Natural killer cell treated with Interleukin-12 subunit alpha and Interleukin-12 subunit beta and Interleukin-15 and Interleukin-18, amount 100 ng/mL, for 72 hours (primary cell): ENCODE measurements around the gene SORCS2. TPM values are rescaled to one million over a fixed set of nuclear protein-coding genes. Genes with fewer than 3 reads are reported as not detected.

ENCODE experiments used
- ATAC-seq, 2 donors: fragments of 150-1000 bp; cut with Tn5 transposase in 1 of 2; sonication (Bioruptor Pico), chemical (Tn5 transposase) in 1 of 2; 2 replicates each; pipeline ENCODE4 v1.10.0; 2021
- DNase-seq: peaks from one replicate; pipeline ENCODE4 v3.0.0; 2022; ENCODE audit warnings: low spot score
- H3K27ac Mint-ChIP-seq, 2 donors: 1 replicate in 1 of 2; 2 replicates in 1 of 2; pipeline ENCODE4 v1.8.0; 2022; ENCODE audit warnings: mixed read lengths in 2 of 2, mild to moderate bottlenecking in 1 of 2, moderate library complexity in 1 of 2
- H3K27me3 Mint-ChIP-seq, 2 donors: 1 replicate in 1 of 2; 2 replicates in 1 of 2; pipeline ENCODE4 v1.8.0; 2022; ENCODE audit warnings: mixed read lengths in 2 of 2
- H3K36me3 Mint-ChIP-seq: one replicate; pipeline ENCODE4 v1.8.0; 2022; ENCODE audit warnings: mixed read lengths
- H3K4me1 Mint-ChIP-seq, 2 donors: 1 replicate in 1 of 2; 2 replicates in 1 of 2; pipeline ENCODE4 v1.8.0; 2022; ENCODE audit warnings: low read depth in 2 of 2, mixed read lengths in 2 of 2, mild to moderate bottlenecking in 1 of 2
- H3K4me3 Mint-ChIP-seq: one replicate; pipeline ENCODE4 v1.8.0; 2022; ENCODE audit warnings: mixed read lengths
- H3K9me3 Mint-ChIP-seq: 2 replicates; pipeline ENCODE4 v1.8.0; 2022; ENCODE audit warnings: mixed read lengths
- total RNA-seq, 2 donors: library from RNA; stranded (reverse); gene quantifications; one replicate each; pipeline ENCODE4 v1.2.3, GENCODE V29; 2022

Gene SORCS2
- total RNA-seq, 2 donors from 2014 or later, result 0.17 to 0.21 TPM

DNA sequence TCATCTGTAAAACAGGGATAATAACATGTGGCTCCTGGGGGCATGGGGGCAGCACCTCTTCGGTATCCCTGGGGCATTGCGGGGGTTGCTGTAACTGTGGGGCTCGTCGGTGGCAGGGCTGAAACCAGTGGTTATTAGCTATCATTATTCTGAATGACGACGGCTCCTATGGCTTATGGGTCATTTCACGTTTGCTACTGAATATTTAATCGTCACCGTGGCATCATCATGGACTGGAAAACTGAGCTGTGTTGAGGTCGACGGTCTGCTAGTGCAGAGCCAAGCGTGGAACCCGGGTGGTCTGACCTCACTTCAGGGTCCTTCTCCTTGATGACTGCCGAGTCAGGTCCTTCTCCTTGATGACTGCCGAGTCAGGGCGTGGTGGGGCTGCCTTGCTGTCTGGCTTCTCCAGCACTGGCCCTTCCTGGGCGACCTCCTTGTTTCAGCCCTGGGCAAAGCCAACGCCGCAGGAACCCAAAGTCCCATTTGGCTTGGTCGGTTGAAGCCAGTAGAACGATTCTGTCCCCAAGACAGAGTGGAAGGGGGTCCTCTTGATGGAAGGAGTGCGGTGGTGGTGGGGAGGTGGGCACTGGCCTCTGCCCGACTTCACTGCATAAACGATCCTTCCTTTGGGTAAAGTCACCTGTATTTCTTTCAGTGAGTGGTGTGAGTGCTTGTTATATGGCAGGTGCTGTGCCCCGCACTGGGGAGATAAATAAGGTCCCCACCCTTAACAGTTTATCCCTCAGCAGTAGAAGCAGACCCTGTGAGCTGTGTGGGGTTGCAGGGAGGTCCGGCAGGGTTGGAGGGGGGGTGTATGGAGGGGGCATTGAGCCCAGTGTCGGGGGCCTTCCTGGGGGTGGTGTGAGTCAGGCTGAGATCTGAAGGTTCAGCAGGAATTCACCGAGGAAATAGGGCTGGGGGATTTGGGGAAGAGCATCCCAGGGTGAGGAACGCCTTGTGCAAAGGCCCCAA lies 201.6 kb downstream of the SORCS2 start:
- H3K27ac Mint-ChIP-seq, result no peak overlapping the region
- ATAC-seq, result no peak
- H3K4me1 Mint-ChIP-seq, result no peaks in the 10 kb centered on the region
- no peaks in the 10 kb centered on the region for H3K9me3 Mint-ChIP-seq
- H3K4me3 Mint-ChIP-seq, result no peak overlapping the region
- peak; percentile 44 for DNase-seq
- peaks cover 15 to 38% of the 10 kb centered on the region in 2 donors for H3K27me3 Mint-ChIP-seq
- H3K36me3 Mint-ChIP-seq, result no peaks in the 10 kb centered on the region

DNA sequence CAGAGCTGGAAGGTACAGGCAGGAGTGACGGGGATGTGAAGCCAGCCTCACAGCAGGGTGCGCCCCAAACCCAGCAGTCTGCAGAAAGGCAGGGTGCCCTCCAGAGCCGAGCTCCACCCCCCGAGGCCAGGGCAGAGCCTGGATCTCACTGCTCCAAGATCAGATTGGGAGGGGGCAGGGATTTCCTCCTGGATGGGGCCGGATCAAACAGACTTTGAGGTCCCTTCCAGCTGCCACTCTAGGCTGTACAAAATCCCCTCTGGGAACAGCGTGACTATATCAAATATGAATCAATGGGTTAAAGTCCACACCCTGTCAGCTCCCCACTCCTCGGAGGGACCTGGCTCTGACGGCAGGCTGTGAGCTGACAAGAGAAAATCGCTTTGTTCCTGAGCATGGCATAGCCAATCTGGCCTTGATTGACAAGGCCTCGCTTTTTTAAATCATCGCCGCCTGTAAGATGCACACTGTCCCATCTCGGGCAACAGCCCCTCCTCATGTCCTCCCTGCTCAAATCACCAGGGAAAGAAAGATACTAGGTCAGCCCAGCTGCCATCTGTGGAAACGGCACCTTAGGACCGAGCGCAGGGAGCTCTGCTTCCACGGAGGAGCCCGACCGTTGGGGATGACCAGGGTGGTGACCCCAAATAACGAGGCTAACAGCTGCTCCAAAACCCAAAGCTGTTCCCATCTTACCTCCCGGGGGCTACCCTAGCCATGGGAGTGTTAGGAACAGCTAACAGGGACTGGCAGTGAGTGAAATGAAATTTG lies 202.5 kb downstream of the SORCS2 start:
- Mint-ChIP-seq H3K36me3 (no peaks in the 10 kb centered on the region), H3K4me3 (no peak overlapping the region), H3K27me3 (peaks cover 15 to 42% of the 10 kb centered on the region in 2 donors), H3K4me1 (no peaks in the 10 kb centered on the region), H3K27ac (no peak overlapping the region), H3K9me3 (no peaks in the 10 kb centered on the region)
- DNase-seq, result peak; percentile 39
- no peak for ATAC-seq

DNA sequence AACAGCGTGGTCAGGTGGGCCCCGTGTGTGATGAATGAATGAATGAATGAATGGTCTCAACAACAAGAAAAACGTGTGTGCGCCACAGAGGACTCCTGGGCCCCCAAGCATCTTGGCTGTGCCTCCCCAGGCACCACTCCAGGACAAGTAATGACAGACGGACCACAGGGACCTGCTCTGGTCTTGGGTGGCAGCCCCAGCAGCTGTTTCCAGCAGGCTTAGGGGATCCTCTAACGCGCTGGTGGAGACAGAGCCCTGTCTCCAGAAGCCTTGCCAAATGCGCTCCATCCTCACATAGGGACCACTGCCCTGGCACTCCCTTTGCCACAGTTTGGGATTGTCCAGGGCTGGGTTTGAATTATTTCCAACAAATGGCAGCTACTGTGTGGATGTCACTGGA lies 203.3 kb downstream of the SORCS2 start:
- Mint-ChIP-seq H3K36me3 (no peaks in the 10 kb centered on the region), H3K4me1 (peaks cover 0 to 7% of the 10 kb centered on the region in 2 donors), H3K9me3 (peaks cover 3% of the 10 kb centered on the region), H3K27me3 (peaks cover 15 to 43% of the 10 kb centered on the region in 2 donors), H3K27ac (no peak overlapping the region), H3K4me3 (no peak overlapping the region)
- ATAC-seq, result no peak
- DNase-seq, result peak; percentile 20

DNA sequence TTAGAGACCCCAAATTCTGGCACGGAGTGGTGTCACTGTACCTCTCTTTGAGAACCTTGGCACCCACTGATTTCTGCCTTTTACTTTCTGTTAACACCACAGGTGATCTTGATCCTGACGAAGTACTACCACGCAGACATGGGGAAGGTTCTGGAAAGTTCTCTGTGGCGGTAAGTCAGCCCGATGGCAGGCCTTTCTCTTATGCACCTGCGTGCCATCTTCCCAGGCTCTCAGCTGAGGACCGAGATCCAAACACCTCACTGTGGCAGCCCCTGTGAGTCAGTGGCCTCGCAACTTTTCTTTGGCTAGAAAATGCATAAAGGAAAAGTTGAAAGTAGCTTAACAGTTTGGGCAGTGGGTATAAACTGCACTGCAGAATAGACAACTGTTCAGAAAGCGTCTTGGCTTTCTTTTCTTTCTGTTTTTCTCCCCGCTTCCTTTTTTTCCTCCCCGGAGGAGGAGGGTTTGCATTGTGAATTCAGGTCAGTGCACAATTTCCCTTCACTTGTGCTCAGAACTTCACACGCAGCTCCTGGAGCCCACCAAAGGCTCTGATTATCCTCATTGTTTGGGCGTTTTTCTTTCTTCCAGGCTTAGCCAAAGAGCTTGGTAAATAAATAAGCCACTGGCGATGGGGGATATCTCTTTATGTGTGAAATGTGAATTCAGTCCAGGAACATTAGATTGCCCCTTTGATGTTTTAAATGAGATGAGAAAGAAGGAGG lies 204.0 kb downstream of the SORCS2 start:
- H3K27me3 Mint-ChIP-seq, result peaks cover 21 to 50% of the 10 kb centered on the region in 2 donors
- H3K27ac Mint-ChIP-seq, result no peak overlapping the region
- no peak overlapping the region for H3K4me3 Mint-ChIP-seq
- peak; percentile 59 for DNase-seq
- no peaks in the 10 kb centered on the region for H3K36me3 Mint-ChIP-seq
- peaks cover 6% of the 10 kb centered on the region for H3K9me3 Mint-ChIP-seq
- H3K4me1 Mint-ChIP-seq, result peaks cover 0 to 13% of the 10 kb centered on the region in 2 donors
- no peak for ATAC-seq

DNA sequence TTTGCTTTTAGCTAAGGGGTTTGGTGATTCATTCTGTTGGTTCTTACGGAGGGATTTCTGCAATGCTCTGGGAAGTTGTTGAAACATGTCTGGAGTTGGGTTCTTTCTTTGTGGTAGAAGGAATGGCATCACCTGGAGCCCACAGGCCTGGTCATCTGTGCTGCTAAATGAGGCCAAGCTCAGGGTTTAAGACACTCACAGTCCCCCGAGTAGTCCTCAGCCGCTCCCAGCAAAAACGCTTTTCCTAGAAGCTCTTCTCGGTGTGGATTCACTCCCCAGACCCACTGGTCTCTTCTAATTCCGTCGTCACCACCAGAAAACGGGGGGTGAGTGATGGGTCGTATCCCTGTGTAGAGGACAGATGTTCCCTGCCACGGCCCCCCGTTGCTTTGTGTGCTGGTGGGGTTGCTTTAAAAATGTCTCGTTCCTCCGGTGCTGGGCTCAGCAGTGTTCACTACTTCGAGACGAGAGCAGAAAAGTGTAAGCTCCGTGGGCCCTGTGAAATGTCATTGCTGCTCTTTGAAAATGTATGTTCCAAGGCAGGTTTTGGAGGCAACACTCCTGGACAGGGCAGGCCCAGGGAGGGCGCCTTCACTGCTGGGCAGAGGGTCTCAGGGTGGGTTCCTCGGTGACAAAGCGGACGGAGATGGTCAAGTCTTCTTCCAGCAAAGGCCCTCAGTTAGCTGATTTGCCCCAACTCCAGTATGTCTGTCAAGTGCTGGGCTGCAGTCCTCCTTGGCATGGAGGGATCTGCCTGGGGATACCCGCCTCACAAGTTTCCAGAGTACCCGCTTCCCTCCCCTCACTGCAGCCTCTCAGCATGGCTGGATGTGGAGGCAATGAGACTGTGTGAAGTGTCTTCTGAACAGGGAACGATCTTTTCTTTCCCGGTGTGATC lies 205.1 kb downstream of the SORCS2 start:
- DNase-seq, result peak; percentile 13
- Mint-ChIP-seq H3K9me3 (peaks cover 6% of the 10 kb centered on the region), H3K4me3 (no peak overlapping the region), H3K27ac (no peak overlapping the region), H3K4me1 (peaks cover 0 to 13% of the 10 kb centered on the region in 2 donors), H3K27me3 (peaks cover 16 to 54% of the 10 kb centered on the region in 2 donors), H3K36me3 (no peaks in the 10 kb centered on the region)
- ATAC-seq, result no peak

DNA sequence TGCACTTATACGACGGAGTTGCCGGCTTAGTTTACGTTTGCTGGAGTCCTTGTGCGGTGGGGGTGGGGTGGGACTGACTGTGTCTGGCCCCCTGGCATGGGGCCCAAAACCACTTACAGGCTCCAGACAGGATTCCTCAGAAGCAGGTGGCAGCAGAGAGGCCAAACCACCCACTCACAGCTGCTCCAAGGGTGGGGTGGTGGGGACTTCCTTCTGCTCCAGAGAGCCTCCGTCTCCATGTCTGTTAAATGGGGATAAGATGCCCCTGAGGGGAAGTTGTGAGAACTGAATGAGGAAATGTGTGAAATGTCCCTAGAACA lies 205.7 kb downstream of the SORCS2 start:
- H3K4me1 Mint-ChIP-seq, result peaks cover 0 to 13% of the 10 kb centered on the region in 2 donors
- DNase-seq (no peak), ATAC-seq (no peak)
- H3K27me3 Mint-ChIP-seq, result peaks cover 13 to 60% of the 10 kb centered on the region in 2 donors
- no peak overlapping the region for H3K27ac Mint-ChIP-seq
- no peaks in the 10 kb centered on the region for H3K36me3 Mint-ChIP-seq
- H3K4me3 Mint-ChIP-seq, result no peak overlapping the region
- peaks cover 6% of the 10 kb centered on the region for H3K9me3 Mint-ChIP-seq

DNA sequence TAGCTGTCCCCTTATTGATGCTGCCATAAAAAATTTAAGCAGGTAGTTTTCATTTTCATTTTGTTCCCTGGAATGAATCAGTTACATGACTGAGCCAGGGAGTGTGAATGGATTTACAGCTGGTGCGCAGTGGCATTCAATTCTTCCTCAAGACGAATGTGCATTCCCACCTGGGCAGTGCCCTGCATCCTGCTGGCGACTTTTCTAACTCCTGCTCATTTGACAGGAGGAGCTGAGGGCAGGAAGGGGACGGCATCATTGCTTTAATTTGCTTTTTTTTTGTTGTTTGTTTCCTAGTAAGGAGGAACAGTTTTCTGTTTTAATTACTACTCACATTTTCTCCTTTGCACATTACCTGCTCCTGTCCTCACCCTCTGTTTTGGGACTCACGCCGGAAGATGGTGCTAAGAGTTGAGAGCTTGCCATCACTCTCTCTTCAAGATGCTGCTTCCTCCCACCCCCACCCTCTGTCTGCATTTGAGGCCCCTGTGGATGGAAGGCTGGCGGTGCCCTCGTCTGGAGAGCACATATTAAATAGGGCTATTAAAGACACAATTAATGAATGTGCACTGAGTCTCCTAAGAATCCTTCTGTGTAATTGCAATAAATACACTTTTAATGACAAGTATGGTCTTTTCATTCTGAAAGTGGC lies 206.6 kb downstream of the SORCS2 start:
- no peaks in the 10 kb centered on the region for H3K36me3 Mint-ChIP-seq
- no peak overlapping the region for H3K27ac Mint-ChIP-seq
- peaks cover 0 to 13% of the 10 kb centered on the region in 2 donors for H3K4me1 Mint-ChIP-seq
- DNase-seq (peak; percentile 40), ATAC-seq (no peak)
- peaks cover 6% of the 10 kb centered on the region for H3K9me3 Mint-ChIP-seq
- peaks cover 13 to 52% of the 10 kb centered on the region in 2 donors for H3K27me3 Mint-ChIP-seq
- H3K4me3 Mint-ChIP-seq, result no peak overlapping the region

DNA sequence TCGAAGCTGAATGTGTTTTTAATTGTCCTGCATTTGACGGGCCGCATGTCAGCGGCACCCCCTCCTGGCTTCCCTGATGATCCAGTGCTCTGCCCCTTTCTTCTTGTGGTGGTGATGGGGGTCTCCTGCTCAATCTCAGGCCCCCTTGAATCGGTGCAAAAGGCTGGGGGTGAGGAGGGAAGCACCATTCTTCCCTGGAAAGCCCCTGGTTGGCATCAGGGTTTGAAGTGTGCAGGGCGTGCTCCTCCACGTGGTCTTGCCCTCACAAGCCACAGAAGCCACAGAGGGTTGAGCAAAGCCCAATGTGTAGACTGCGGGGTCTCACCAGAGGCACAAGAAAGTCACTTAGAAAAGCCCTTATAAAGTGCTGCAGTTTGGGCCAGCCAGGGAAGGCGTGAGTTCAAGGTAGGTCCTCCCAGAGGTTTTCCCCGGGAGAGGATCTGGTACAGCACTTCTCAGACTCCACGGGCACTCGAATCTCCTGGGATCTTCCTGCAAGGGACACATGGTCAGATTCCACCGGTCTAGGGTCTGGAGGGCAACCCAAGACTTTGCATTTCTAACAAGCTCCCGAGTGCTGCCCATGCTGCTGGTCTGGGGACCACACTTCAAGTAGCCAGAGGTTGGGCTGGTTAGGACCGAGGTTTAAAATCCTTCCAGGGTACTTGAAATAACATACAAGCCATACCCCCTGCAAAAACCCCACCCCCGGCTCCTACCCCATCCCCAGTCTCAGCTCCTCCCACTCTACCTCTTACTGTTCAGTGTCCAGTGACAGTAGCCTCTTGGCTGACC lies 207.3 kb downstream of the SORCS2 start:
- peaks cover 0 to 13% of the 10 kb centered on the region in 2 donors for H3K4me1 Mint-ChIP-seq
- ATAC-seq, result no peak
- H3K4me3 Mint-ChIP-seq, result no peak overlapping the region
- DNase-seq, result peak; percentile 56
- peaks cover 6% of the 10 kb centered on the region for H3K9me3 Mint-ChIP-seq
- H3K36me3 Mint-ChIP-seq, result peaks cover 2% of the 10 kb centered on the region
- peaks cover 15 to 58% of the 10 kb centered on the region in 2 donors for H3K27me3 Mint-ChIP-seq
- no peak overlapping the region for H3K27ac Mint-ChIP-seq

DNA sequence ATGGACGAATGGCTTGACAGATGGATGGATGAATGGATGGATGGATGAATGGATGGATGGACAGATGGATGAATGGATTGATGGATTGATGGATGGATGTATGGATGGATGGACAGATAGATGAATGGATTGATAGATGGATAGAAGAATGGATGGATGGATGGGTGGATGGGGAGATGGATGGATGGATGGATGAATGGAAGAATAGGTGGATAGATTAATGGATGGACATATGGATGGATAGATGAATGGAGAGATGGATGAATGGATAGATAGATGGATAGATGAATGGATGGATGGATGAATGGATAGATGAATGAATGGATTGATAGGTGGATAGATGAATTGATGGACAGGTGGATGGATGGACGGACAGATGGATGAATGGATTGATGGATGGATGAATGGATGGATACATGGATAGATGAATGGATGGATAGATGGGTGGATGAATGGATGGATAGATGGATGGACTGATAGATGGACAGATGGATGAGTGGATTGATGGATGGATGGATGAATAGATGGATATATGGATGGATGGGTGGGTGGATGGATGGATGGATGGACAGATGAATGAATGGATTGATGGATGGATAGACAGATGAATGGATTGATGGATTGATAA lies 208.4 kb downstream of the SORCS2 start:
- H3K9me3 Mint-ChIP-seq, result peaks cover 6% of the 10 kb centered on the region
- peak overlapping the region in 1 of 2 donors; percentile 2 for H3K27ac Mint-ChIP-seq

DNA sequence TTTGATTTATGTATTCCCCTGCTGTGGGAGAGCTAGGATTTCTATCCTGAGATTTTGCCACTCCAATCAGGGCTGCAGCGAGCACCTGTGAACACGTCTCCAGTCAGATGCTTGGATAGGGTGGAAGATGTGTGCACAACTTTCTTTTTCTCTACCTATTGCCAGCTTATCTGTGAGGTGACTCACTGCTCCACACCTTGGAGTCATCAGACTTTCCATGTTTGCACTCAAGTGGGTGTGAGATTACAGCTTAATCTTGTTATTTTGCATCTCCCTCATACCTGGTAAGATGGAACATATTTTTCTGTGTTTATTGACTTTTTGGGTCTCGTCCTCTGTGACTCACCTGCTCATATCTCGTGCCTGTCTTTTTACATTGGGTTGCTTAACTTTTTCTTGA lies 210.2 kb downstream of the SORCS2 start:
- no peak overlapping the region for H3K4me3 Mint-ChIP-seq
- peaks cover 24% of the 10 kb centered on the region for H3K36me3 Mint-ChIP-seq
- no peak for ATAC-seq
- peaks cover 0 to 13% of the 10 kb centered on the region in 2 donors for H3K4me1 Mint-ChIP-seq
- no peak overlapping the region for H3K27ac Mint-ChIP-seq
- H3K9me3 Mint-ChIP-seq, result peaks cover 9% of the 10 kb centered on the region
- DNase-seq, result no peak
- H3K27me3 Mint-ChIP-seq, result peaks cover 32 to 74% of the 10 kb centered on the region in 2 donors

More for the DNA sequence above, 208.4 kb downstream of the SORCS2 start:
- DNase-seq (peak; percentile 23), ATAC-seq (no peak)
- Mint-ChIP-seq H3K27me3 (peaks cover 22 to 69% of the 10 kb centered on the region in 2 donors), H3K36me3 (peaks cover 9% of the 10 kb centered on the region), H3K4me1 (peaks cover 0 to 13% of the 10 kb centered on the region in 2 donors), H3K4me3 (no peak overlapping the region)

DNA sequence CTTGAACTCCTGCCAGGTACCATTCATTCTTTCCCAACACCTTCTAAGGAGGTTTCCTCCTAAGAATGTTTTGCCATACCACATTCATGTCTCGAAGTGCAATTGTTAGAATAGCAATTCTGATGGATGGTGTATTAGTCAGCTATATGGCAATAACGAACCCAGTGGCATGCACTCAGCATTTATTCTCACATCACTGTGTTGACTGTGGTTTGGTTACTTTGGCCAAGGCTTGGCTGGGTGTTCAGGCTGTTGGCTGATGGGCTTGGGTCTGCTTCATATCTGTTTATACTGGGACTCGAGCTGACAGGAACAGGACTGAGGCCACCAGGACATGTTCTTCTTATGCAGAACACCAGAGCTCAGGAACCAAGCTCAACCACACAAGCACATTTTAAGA lies 210.7 kb downstream of the SORCS2 start:
- Mint-ChIP-seq H3K4me1 (peaks cover 0 to 13% of the 10 kb centered on the region in 2 donors), H3K27me3 (peaks cover 36 to 77% of the 10 kb centered on the region in 2 donors), H3K4me3 (no peak overlapping the region), H3K9me3 (peaks cover 12% of the 10 kb centered on the region), H3K36me3 (peaks cover 28% of the 10 kb centered on the region), H3K27ac (no peak overlapping the region)
- peak; percentile 38 for DNase-seq
- no peak for ATAC-seq
